Gastrocnemius medialis (tissue), 4 donors: ENCODE data around the gene KMT2E. TPM values are rescaled to one million over a fixed set of nuclear protein-coding genes. Genes with fewer than 3 reads are reported as not detected.

Experiments
- ATAC-seq, 2 donors: fragments of 150-250 bp; one replicate each; pipeline ENCODE4 v1.9.1; 2016
- DNase-seq, 2 donors: peaks; one replicate each; pipeline ENCODE4 v3.0.0-alpha.2; 2019
- H3K27ac ChIP-seq, 4 donors: fragments of 200-600 bp; sonication (generic); 1 replicate in 1 of 4; 2 replicates in 3 of 4; pipeline ENCODE4 v1.5.1; 2016 to 2018; ENCODE audit warnings: mild to moderate bottlenecking in 2 of 4, moderate library complexity in 1 of 4
- H3K27me3 ChIP-seq, 3 donors: fragments of 200-600 bp; sonication (generic) in 2 of 3; 1 replicate in 1 of 3; 2 replicates in 2 of 3; pipeline versions ENCODE4 v1.5.1 to v1.6.0; 2016 to 2019; ENCODE audit warnings: mild to moderate bottlenecking in 1 of 3, moderate library complexity in 1 of 3
- H3K36me3 ChIP-seq, 2 donors: fragments of 200-600 bp; sonication (generic) in 1 of 2; one replicate each; pipeline ENCODE4 v1.5.1; 2017 to 2018
- H3K4me1 ChIP-seq, 2 donors: fragments of 200-600 bp; sonication (generic) in 1 of 2; one replicate each; pipeline ENCODE4 v1.5.1; 2016 to 2017; ENCODE audit warnings: mild to moderate bottlenecking in 2 of 2
- H3K4me3 ChIP-seq, 4 donors: fragments of 200-600 bp; sonication (generic) in 3 of 4; 1 replicate in 1 of 4; 2 replicates in 3 of 4; pipeline ENCODE4 v1.5.1; 2016 to 2019; ENCODE audit warnings: mild to moderate bottlenecking in 2 of 4
- H3K9me3 ChIP-seq, 3 donors: fragments of 200-600 bp; sonication (generic) in 2 of 3; 1 replicate in 1 of 3; 2 replicates in 2 of 3; pipeline ENCODE4 v1.5.1; 2016 to 2019
- CTCF ChIP-seq, 5 experiments: fragments of 450-650 bp in 3 of 5; fragments of 200-600 bp in 2 of 5; sonication (generic) in 2 of 5; IDR thresholded peaks in 4 of 5; conservative IDR thresholded peaks in 1 of 5; 1 replicate in 4 of 5; 2 replicates in 1 of 5; pipeline ENCODE4 v1.5.1; 2016 to 2019; ENCODE audit warnings: antibody characterized with exemption in 5 of 5, mild to moderate bottlenecking in 3 of 5, moderate library complexity in 3 of 5
- POLR2A ChIP-seq, 2 donors: fragments of 450-650 bp; IDR thresholded peaks; one replicate each; pipeline ENCODE4 v1.6.1; 2017; ENCODE audit warnings: antibody characterized with exemption in 2 of 2, mild to moderate bottlenecking in 2 of 2, moderate library complexity in 2 of 2
- in situ Hi-C, 4 donors: fragments of 200-750 bp; cut with MboI; loops; one replicate each; pipeline versions ENCODE4 v1.15.0 to v1.8.0; 2017; ENCODE audit warnings: low sequenced_read_pairs in 4 of 4
- intact Hi-C: fragments of 100-400 bp; cut with DNase I; formaldehyde crosslinking; loops from one replicate; pipeline ENCODE4 v1.15.1; 2023; ENCODE audit warnings: low total_unique reads
- total RNA-seq, 4 donors: library from RNA; depleted of rRNA; stranded (reverse); fragments of >200 nt; gene quantifications; one replicate each; pipeline versions ENCODE4 v1.1.0 to v1.2.3, GENCODE V29; 2016

KMT2E gene
- total RNA-seq, 4 donors from 2014 or later: 29.7 to 72.1 (median 38.0) TPM

GRCh38 chr7:105156731-105157130 is 142.7 kb downstream of the KMT2E start:
- Histone ChIP-seq H3K9me3 (no peaks in the 10 kb centered on the region), H3K27ac (no peak overlapping the region), H3K27me3 (no peaks in the 10 kb centered on the region), H3K4me3 (no peak overlapping the region), H3K36me3 (peaks cover 0 to 4% of the 10 kb centered on the region in 2 donors), H3K4me1 (peaks cover 0 to 7% of the 10 kb centered on the region in 2 donors)
- in situ Hi-C loops: no loop called here
- intact Hi-C loops: loop anchor here (10.0 kb wide), 1 partner anchor 178 kb away; no protein-coding TSS in a partner anchor
- ATAC-seq (no peak), DNase-seq (no peak)
- TF ChIP-seq CTCF (IDR thresholded peaks at IDR 0.05 in 4 of 5, conservative IDR thresholded peaks at IDR 0.05 in 1 of 5) (no peak), POLR2A (IDR thresholded peaks at IDR 0.05) (no peak)

- H3K4me3 ChIP-seq: no peak overlapping the region
- no peaks in the 10 kb centered on the region for H3K9me3 ChIP-seq
- in situ Hi-C loops: no loop called here
- intact Hi-C loops: loop anchor here (10.0 kb wide), 1 partner anchor 178 kb away; no protein-coding TSS in a partner anchor
- DNase-seq (no peak), ATAC-seq (no peak)
- no peak for TF ChIP-seq POLR2A (IDR thresholded peaks at IDR 0.05)
- no peak for TF ChIP-seq CTCF (IDR thresholded peaks at IDR 0.05 in 4 of 5, conservative IDR thresholded peaks at IDR 0.05 in 1 of 5)
- peaks cover 0 to 7% of the 10 kb centered on the region in 2 donors for H3K4me1 ChIP-seq
- no peaks in the 10 kb centered on the region for H3K27me3 ChIP-seq
- H3K27ac ChIP-seq: no peak overlapping the region
- H3K36me3 ChIP-seq: peaks cover 0 to 4% of the 10 kb centered on the region in 2 donors
These were observed 143.3 kb downstream of the KMT2E start for GRCh38 chr7:105157278-105157677.

- Histone ChIP-seq H3K4me3 (no peak overlapping the region), H3K4me1 (no peaks in the 10 kb centered on the region), H3K27me3 (no peaks in the 10 kb centered on the region), H3K27ac (no peak overlapping the region), H3K9me3 (no peaks in the 10 kb centered on the region), H3K36me3 (peaks cover 0 to 17% of the 10 kb centered on the region in 2 donors)
- in situ Hi-C loops: no loop called here
- DNase-seq (no peak), ATAC-seq (no peak)
- TF ChIP-seq POLR2A (IDR thresholded peaks at IDR 0.05): no peak
- TF ChIP-seq CTCF (IDR thresholded peaks at IDR 0.05 in 4 of 5, conservative IDR thresholded peaks at IDR 0.05 in 1 of 5): no peak
- intact Hi-C loops: no loop called here
These were observed 147.4 kb downstream of the KMT2E start for GRCh38 chr7:105161366-105161765.
